ENCODE data around the gene SCEL.
"Not testable (repeated sequence)": the region's sequence is repeated elsewhere in the genome, so short reads cannot be mapped to it uniquely, and the experiment has no call there.

Gene SCEL

DNA sequence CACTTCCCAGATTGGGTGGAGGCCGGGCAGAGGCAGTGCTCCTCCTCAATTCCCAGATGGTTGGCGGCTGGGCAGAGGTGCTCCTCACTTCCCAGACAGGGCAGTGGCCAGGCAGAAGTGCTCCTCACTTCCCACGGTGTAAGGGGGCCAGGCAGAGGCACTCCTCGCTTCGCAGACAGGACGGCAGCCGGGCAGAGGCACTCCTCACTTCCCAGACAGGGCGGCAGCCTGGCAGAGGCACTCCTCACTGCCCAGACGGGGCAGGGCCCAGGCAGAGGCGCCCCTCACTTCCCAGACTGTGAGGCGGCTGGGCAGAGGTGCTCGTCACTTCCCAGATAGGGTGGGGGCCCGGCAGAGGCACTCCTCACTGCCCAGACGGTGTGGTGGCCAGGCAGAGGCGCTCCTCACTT lies 125.3 kb downstream of the SCEL start:
- no peak for DNase-seq (ENCODE audit: low read depth in 2 of 2)

DNA sequence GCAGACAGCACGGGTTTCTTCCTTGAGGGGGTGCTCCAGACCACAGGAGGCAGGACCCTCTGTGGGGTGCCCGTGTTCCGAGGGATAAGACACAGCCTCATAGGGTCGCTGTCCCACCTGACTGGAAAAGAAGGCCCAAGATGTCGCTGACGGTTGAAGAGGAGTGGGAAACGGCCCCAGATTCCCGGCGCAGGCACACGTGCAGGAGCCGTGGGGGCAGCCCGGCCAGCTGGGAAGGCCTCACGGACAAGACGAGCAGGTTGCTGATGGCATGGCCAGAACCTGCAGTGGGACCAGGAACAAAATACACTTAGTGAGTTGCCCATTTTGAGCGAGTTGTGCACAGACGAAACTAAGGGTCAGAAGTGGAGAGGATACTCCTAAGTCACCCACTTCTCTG lies 126.8 kb downstream of the SCEL start:
- DNase-seq (ENCODE audit: low read depth in 2 of 2), result not testable (repeated sequence)

DNA sequence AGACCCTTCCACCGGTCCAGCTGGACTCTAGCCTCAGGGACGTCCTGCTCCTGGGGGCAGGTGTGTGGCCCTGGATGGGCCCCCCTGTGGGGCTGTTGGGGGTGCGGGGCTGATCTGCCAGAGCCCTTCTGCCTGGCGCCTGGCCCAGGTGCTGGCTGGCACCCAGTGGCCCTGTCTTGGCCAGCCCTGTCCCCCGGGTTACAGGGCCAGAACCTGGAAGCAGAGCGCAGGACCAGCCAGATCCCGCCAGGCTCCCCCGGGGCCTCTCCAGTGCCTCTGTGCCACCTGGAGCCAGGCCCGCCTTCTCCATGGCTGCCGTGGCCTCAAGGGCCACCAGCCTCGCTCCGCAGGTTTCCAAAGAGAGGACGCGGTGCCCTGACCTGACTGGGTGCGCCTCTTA lies 127.3 kb downstream of the SCEL start:
- DNase-seq (ENCODE audit: low read depth in 2 of 2), result not testable (repeated sequence)

DNA sequence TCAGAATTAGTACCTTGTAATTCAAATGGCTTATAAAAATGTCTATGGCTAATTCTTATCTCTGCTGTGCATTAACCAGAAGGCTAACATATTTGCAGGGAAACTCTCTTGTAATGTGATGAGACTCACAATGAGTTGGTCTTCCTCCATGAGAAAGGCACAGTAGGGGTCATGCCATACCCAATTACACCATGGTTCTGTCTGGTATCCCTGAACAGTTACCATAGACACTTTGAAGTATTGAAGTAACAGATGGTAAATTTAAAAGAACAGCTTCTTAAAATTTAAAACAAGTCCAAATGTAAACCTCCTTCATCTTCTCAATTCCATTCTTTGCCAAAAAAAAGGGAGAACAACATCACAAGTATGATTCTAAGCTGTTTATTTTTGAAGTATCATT lies 139.3 kb downstream of the SCEL start:
- DNase-seq (ENCODE audit: low read depth in 2 of 2), result no peak

DNA sequence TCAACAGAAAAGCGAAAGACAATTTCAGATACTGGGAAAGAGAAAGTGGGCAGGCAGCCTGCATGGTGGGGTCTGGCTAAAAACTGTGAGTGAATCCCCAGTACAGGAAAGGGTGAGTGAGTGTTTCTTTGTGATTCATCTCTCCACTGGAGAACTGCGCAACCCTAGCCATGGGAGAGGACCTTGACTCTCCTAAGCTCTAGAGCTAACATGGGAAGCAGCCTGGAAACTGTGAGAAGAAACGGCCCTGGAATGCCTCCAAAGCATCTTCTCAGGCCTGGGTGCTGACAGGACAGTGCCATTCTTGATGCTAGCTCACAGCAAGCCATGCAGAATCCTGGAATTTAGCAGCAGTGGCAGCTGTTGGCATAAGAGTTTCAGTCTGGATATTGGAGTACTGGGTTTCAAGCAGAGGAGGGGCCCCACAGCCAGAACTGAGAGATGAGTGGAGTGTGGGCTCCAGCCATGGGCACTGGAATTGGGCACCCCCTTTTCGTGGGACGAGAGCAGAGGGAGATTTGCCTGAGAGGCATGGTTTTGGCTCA lies 143.3 kb downstream of the SCEL start:
- no peak for DNase-seq (ENCODE audit: low read depth in 2 of 2)

DNA sequence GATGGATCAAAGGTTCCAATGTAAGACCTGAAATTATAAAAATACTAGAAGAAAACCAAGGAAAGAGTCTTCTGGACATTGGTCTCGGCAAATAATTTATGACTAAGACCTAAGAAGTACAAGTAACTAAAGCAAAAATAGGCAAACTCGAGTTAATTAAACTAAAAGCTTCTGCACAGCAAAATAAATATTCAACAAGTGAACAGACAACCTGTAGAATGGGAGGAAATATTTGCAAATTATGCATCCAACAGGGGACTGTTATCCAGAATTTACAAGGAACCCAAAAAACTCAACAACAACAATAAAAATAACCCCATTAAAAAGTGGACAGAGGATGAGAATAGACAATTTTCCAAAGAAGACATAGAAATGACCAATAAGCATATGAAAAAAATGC lies 152.3 kb downstream of the SCEL start:
- no peak for DNase-seq (ENCODE audit: low read depth in 2 of 2)

DNA sequence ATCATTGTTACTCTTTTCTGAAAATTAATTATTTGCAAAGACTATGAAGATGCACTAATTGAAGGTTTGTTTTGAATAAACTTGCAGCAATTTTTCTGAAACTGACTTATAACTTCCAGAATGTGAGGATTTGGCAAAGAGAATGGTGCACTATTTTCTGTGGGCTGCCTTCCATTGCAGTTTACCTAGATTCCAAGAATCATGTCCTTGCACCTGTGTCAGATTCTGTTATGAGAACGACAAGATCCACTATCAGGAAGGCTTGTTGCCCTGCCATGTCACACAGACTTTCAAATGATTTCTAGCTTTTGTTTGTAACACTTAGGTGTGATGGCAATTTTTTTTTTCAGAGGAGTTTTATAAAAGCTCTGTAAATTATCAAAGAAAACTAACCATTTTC lies 156.4 kb downstream of the SCEL start:
- DNase-seq (ENCODE audit: low read depth in 2 of 2), result no peak

DNA sequence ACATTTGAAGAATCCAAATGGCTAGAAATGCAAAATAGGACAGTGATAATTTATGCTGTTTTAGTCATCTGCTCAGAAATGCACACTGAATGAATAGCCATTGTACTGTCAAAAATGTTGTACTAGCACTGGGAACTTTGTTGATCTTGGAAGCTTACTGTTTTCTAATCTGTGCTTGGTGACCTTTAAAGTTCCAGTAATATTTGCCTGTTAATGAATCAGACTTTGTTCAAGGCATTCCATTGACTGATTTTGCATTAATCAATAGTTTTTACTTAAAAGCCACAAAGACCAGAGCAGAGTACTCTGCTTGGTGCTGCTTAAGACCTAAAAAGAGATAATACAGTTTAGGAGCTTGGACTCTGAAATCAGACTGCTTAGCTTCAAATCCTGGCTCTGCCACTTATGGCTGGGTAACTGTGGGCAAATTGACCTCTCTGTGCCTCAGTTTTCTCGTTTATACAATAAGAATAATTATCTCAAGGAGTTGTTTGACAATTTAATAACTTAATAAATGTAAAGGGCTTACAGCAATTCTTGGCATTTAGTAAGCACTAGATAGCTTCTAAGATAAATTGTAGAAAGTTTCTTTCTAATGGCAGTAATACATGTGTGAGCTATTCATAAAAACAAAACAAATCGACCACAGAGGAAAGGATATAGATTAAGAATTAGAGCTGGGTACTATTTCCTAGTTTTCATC lies 157.4 kb downstream of the SCEL start:
- DNase-seq (ENCODE audit: low read depth in 2 of 2), result no peak

DNA sequence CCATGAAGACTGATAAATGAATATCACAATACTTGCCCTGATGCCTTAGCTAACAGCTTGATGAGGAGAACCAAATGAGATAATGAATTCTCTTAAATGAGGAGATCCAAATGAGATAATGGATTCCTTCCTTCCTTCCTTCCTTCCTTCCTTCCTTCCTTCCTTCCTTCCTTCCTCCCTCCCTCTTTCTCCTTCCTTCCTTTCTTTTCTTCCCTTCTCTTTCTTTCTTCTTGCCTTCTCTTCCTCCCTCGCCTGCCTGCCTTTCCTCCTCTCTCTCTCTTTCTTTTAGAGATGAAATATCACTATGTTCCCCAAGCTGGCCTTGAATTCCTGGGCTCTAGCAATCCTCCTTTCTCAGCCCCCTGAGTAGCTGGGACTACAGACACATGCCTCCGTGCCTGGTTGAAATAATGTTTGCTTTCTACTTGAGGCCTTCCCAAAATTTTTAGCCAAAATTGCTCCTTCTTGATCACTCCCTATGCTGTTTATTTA lies 158.0 kb downstream of the SCEL start:
- DNase-seq (ENCODE audit: low read depth in 2 of 2), result no peak

Measured in stimulated activated CD8-positive, alpha-beta memory T cell treated with anti-CD3 and anti-CD28 coated beads, Interleukin-15, amount 100 ng/mL, for 48 hours (primary cell).